OCI-LY1 (cell line): ENCODE results near the gene MTM1.

Experiments used
- H2AFZ ChIP-seq: fragments of 200-600 bp; sonication (generic), shearing (Covaris generic); 2 replicates; pipeline ENCODE4 v1.6.0; 2014; ENCODE audit warnings: antibody characterized with exemption, mild to moderate bottlenecking, low read length
- H3F3A ChIP-seq: fragments of 200-600 bp; sonication (generic), shearing (Covaris generic); 2 replicates; pipeline ENCODE4 v1.6.0; 2014; ENCODE audit warnings: mild to moderate bottlenecking, antibody characterized with exemption, low read length, moderate library complexity; ENCODE audit not compliant: insufficient read depth
- H3K27ac ChIP-seq: fragments of 200-600 bp; sonication (generic); 2 replicates; pipeline ENCODE4 v1.5.1; 2014; ENCODE audit warnings: low read length, mixed run types, mild to moderate bottlenecking, low read depth; ENCODE audit not compliant: poor library complexity, severe bottlenecking
- H3K27me3 ChIP-seq: fragments of 200-600 bp; sonication (generic); 2 replicates; pipeline ENCODE4 v1.6.0; 2014; ENCODE audit warnings: antibody characterized with exemption, mild to moderate bottlenecking, low read length, moderate library complexity; ENCODE audit not compliant: insufficient read depth
- H3K36me3 ChIP-seq: fragments of 200-600 bp; sonication (generic); 2 replicates; pipeline ENCODE4 v1.6.1; 2014; ENCODE audit warnings: mild to moderate bottlenecking, antibody characterized with exemption, low read length, moderate library complexity, mixed read lengths; ENCODE audit not compliant: insufficient read depth
- H3K4me1 ChIP-seq: fragments of 200-600 bp; sonication (generic); 2 replicates; pipeline ENCODE4 v1.5.1; 2014; ENCODE audit warnings: mild to moderate bottlenecking, low read length, moderate library complexity; ENCODE audit not compliant: insufficient read depth, severe bottlenecking
- H3K4me2 ChIP-seq: fragments of 200-600 bp; sonication (generic), shearing (Covaris generic); 2 replicates; pipeline ENCODE4 v1.6.1; 2014; ENCODE audit warnings: low read length
- H3K4me3 ChIP-seq: fragments of 200-600 bp; sonication (generic); 2 replicates; pipeline ENCODE4 v1.5.1; 2014; ENCODE audit warnings: low read length, low read depth, mild to moderate bottlenecking, mixed read lengths; ENCODE audit not compliant: poor library complexity, severe bottlenecking
- H3K79me2 ChIP-seq: fragments of 200-600 bp; shearing (Covaris generic); 2 replicates; pipeline ENCODE4 v1.6.1; 2016; ENCODE audit warnings: mixed run types, low read length, mixed read lengths; ENCODE audit not compliant: insufficient read depth
- H3K9ac ChIP-seq: fragments of 200-600 bp; sonication (generic), shearing (Covaris generic); 2 replicates; pipeline ENCODE4 v1.6.1; 2014; ENCODE audit warnings: mild to moderate bottlenecking, low read length, mixed read lengths
- H3K9me2 ChIP-seq: fragments of 200-600 bp; sonication (generic), shearing (Covaris generic); 2 replicates; pipeline ENCODE4 v1.6.1; 2014; ENCODE audit warnings: low read depth, mild to moderate bottlenecking, low read length, mixed read lengths
- H3K9me3 ChIP-seq: fragments of 200-600 bp; shearing (Covaris generic); 2 replicates; pipeline ENCODE4 v1.6.1; 2014; ENCODE audit warnings: low read length, mixed read lengths
- H4K20me1 ChIP-seq: fragments of 200-600 bp; sonication (generic), shearing (Covaris generic); 2 replicates; pipeline ENCODE4 v1.6.0; 2016; ENCODE audit warnings: mild to moderate bottlenecking, low read length; ENCODE audit not compliant: insufficient read depth
- EZH2 ChIP-seq: fragments of 200-600 bp; sonication (generic), shearing (Covaris generic); IDR thresholded peaks from 2 replicates; pipeline ENCODE4 v1.8.0; 2017; ENCODE audit warnings: borderline replicate concordance, mixed run types, mild to moderate bottlenecking, antibody characterized with exemption, low read length, moderate library complexity, mixed read lengths
- TF ChIP-seq, protein P1 (sequence below): fragments of 200-600 bp; sonication (generic), shearing (Covaris generic); IDR thresholded peaks from 2 replicates; pipeline ENCODE4 v1.5.1; 2017; ENCODE audit warnings: mild to moderate bottlenecking, antibody characterized with exemption, low read length, moderate library complexity, mixed read lengths

The MTM1 gene

DNA sequence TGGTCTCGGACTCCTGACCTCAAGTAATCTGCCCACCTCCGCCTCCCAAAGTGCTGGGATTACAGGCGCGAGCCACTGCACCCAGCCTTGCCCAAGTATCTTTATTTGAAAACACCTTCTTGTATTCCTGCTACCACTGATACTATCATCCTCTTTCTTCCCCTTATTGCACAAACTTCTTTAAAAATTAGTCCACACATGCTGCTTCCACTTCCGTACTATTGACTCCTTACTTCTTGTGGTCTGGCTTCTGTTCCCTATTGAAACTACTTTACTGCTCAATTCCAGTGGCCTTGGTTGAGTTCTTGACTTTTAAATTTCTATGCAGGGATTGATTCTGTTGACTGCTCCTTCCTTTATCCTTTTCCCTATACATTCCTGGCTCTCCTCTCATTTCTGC lies 38.8 kb downstream of the MTM1 start:
- H3K27ac ChIP-seq, result no peak overlapping the region
- H3K27me3 ChIP-seq, result no peaks in the 10 kb centered on the region
- no peaks in the 10 kb centered on the region for H3F3A ChIP-seq
- H2AFZ ChIP-seq, result no peak overlapping the region
- no peak overlapping the region for H3K4me3 ChIP-seq
- H3K4me2 ChIP-seq, result no peak overlapping the region
- no peaks in the 10 kb centered on the region for H3K36me3 ChIP-seq
- H3K79me2 ChIP-seq, result no peaks in the 10 kb centered on the region
- no peak overlapping the region for H3K9ac ChIP-seq
- no peaks in the 10 kb centered on the region for H4K20me1 ChIP-seq
- no peaks in the 10 kb centered on the region for H3K9me2 ChIP-seq
- no peaks in the 10 kb centered on the region for H3K9me3 ChIP-seq
- no peaks in the 10 kb centered on the region for H3K4me1 ChIP-seq
- TF ChIP-seq, protein P1, sequence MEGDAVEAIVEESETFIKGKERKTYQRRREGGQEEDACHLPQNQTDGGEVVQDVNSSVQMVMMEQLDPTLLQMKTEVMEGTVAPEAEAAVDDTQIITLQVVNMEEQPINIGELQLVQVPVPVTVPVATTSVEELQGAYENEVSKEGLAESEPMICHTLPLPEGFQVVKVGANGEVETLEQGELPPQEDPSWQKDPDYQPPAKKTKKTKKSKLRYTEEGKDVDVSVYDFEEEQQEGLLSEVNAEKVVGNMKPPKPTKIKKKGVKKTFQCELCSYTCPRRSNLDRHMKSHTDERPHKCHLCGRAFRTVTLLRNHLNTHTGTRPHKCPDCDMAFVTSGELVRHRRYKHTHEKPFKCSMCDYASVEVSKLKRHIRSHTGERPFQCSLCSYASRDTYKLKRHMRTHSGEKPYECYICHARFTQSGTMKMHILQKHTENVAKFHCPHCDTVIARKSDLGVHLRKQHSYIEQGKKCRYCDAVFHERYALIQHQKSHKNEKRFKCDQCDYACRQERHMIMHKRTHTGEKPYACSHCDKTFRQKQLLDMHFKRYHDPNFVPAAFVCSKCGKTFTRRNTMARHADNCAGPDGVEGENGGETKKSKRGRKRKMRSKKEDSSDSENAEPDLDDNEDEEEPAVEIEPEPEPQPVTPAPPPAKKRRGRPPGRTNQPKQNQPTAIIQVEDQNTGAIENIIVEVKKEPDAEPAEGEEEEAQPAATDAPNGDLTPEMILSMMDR, result no peak
- no peak for TF ChIP-seq EZH2

DNA sequence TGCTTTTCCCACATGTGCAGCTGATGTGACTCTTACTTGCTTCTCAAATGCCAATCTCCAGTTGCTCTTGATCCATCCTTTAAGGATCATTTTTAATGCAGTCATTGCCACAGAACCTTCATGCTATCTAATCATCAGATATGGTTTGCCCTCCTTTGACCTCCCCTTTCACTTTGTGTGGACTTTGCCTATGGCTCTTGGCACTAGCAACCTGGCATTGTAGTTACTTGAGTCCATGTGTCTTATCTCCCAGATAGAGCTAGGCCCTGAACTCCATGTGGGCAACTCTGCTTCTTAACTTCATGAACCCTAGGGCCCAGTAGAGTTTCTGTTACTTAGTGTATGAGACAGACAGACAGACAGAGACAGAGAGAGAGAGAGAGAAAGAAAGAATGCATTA lies 41.6 kb downstream of the MTM1 start:
- no peaks in the 10 kb centered on the region for H3K9me3 ChIP-seq
- no peaks in the 10 kb centered on the region for H3K27me3 ChIP-seq
- no peaks in the 10 kb centered on the region for H3K36me3 ChIP-seq
- H2AFZ ChIP-seq, result no peak overlapping the region
- H3K4me3 ChIP-seq, result no peak overlapping the region
- H3K4me1 ChIP-seq, result no peaks in the 10 kb centered on the region
- H3K9me2 ChIP-seq, result no peaks in the 10 kb centered on the region
- H4K20me1 ChIP-seq, result no peaks in the 10 kb centered on the region
- no peak overlapping the region for H3K9ac ChIP-seq
- H3F3A ChIP-seq, result no peaks in the 10 kb centered on the region
- TF ChIP-seq, protein P1, result no peak
- no peak for TF ChIP-seq EZH2
- no peak overlapping the region for H3K27ac ChIP-seq
- H3K79me2 ChIP-seq, result no peaks in the 10 kb centered on the region
- no peak overlapping the region for H3K4me2 ChIP-seq

DNA sequence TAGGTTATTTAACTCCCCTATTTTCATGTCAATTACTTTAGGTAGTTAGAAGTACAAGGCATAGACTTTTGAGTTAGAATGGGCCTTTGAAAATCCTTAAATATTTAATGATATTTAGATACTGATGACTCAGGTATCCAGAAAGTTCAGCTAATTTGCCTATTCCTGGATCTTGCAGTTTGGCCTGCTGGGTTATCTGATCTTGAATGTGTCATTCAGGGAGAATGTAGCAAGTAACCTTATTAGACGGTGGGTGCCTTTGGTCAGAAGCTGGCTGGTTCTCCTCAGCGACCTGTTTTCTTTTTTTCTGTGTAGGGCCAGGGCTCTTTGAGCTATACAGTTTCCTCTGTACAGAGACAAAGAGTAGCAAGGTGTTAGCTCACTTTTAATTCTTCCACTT lies 42.0 kb downstream of the MTM1 start:
- Histone ChIP-seq H3K4me2 (no peak overlapping the region), H3K79me2 (no peaks in the 10 kb centered on the region), H3K4me3 (no peak overlapping the region), H3K9me2 (no peaks in the 10 kb centered on the region), H3K9ac (no peak overlapping the region), H4K20me1 (no peaks in the 10 kb centered on the region), H3K4me1 (no peaks in the 10 kb centered on the region), H3K9me3 (no peaks in the 10 kb centered on the region), H3K27me3 (no peaks in the 10 kb centered on the region), H3K36me3 (no peaks in the 10 kb centered on the region), H3F3A (no peaks in the 10 kb centered on the region), H2AFZ (no peak overlapping the region), H3K27ac (no peak overlapping the region)
- no peak for TF ChIP-seq EZH2
- TF ChIP-seq, protein P1, result no peak
